Smooth muscle cell of trachea (primary cell): ENCODE results near the gene CLDND2. TPM values are rescaled to one million over a fixed set of nuclear protein-coding genes. Genes with fewer than 3 reads are reported as not detected.

ENCODE experiments used
- total RNA-seq: library from RNA; depleted of rRNA; stranded (reverse); fragments of >200 nt; gene quantifications from 2 replicates; pipeline ENCODE4 v1.2.1, GENCODE V29; 2014

The CLDND2 gene
- total RNA-seq = not detected in 2 replicates

GRCh38 chr19:51368366-51369282 is at the start of gene CLDND2:
TSS of gene CLDND2 (minus strand) at chr19:51369003. CDS start at chr19:51368577, 426 bp downstream.

GRCh38 chr19:51417107-51417809 is 48.5 kb upstream of the CLDND2 start, which contains the start of gene SIGLEC10:
TSS of gene SIGLEC10 (minus strand) at chr19:51417642. CDS start at chr19:51417581, 61 bp downstream.

GRCh38 chr19:51387924-51388389 is 19.2 kb upstream of the CLDND2 start, which contains the start of gene LIM2:
TSS of gene LIM2 (minus strand) at chr19:51387974. CDS start at chr19:51387443, 531 bp downstream.

GRCh38 chr19:51372649-51373504 is 4.1 kb upstream of the CLDND2 start, which contains the start of gene NKG7:
TSS of gene NKG7 (minus strand) at chr19:51372654. CDS start at chr19:51372535, 119 bp downstream.

GRCh38 chr19:51365965-51366388 is 2.8 kb downstream of the CLDND2 start, which contains the start of gene ETFB:
TSS of gene ETFB (minus strand) at chr19:51366388. CDS start at chr19:51366326, 62 bp downstream.

GRCh38 chr19:51341976-51342580 is 26.7 kb downstream of the CLDND2 start, which contains the start of gene VSIG10L:
TSS of gene VSIG10L (minus strand) at chr19:51342139. CDS start at chr19:51342124, 15 bp downstream.

Other genes starting within 250 kb of the CLDND2 start
- gene SIGLEC9, start 244.1 kb downstream of the CLDND2 start, total RNA-seq = not detected in 2 replicates
- gene SIGLEC7, start 226.7 kb downstream of the CLDND2 start, total RNA-seq = not detected in 2 replicates
- not detected in 2 replicates for gene CD33, start 143.9 kb downstream of the CLDND2 start, total RNA-seq
- gene SIGLECL1, start 117.9 kb downstream of the CLDND2 start, total RNA-seq = not detected in 2 replicates
- gene IGLON5, start 57.4 kb downstream of the CLDND2 start, total RNA-seq = not detected in 2 replicates
- 0.44 and 1.2 TPM in 2 replicates for gene VSIG10L, start 26.9 kb downstream of the CLDND2 start, total RNA-seq
- 153 and 193 TPM in 2 replicates for gene ETFB, start 2.6 kb downstream of the CLDND2 start, total RNA-seq
- gene NKG7, start 3.7 kb upstream of the CLDND2 start, total RNA-seq = not detected in 2 replicates
- gene LIM2, start 19.0 kb upstream of the CLDND2 start, total RNA-seq = not detected in 2 replicates
- gene C19orf84, start 21.6 kb upstream of the CLDND2 start, total RNA-seq = not detected in 2 replicates
- not detected in 2 replicates for gene SIGLEC10, start 48.6 kb upstream of the CLDND2 start, total RNA-seq
- gene SIGLEC8, start 89.5 kb upstream of the CLDND2 start, total RNA-seq = not detected in 2 replicates
- gene CEACAM18, start 109.5 kb upstream of the CLDND2 start, total RNA-seq = not detected in 2 replicates
- not detected in 2 replicates for gene SIGLEC12, start 132.8 kb upstream of the CLDND2 start, total RNA-seq
- gene SIGLEC6, start 162.7 kb upstream of the CLDND2 start, total RNA-seq = not detected in 2 replicates
- gene ZNF175, start 202.3 kb upstream of the CLDND2 start, total RNA-seq = 4.8 and 8.7 TPM in 2 replicates